OCI-LY3 (cell line): ENCODE measurements around the gene ZMIZ1.

ENCODE experiments used
- CTCF ChIP-seq: fragments of 200-600, 300-600 bp; sonication (generic); IDR thresholded peaks from 2 replicates; pipeline ENCODE4 v1.5.1; 2014; ENCODE audit warnings: antibody characterized with exemption, low read length, low read depth
- EZH2phosphoT487 ChIP-seq: fragments of 200-600 bp; shearing (Covaris generic); IDR thresholded peaks from 2 replicates; pipeline ENCODE4 v1.6.1; 2018; ENCODE audit warnings: antibody characterized with exemption, mixed run types, low read depth

DNA sequence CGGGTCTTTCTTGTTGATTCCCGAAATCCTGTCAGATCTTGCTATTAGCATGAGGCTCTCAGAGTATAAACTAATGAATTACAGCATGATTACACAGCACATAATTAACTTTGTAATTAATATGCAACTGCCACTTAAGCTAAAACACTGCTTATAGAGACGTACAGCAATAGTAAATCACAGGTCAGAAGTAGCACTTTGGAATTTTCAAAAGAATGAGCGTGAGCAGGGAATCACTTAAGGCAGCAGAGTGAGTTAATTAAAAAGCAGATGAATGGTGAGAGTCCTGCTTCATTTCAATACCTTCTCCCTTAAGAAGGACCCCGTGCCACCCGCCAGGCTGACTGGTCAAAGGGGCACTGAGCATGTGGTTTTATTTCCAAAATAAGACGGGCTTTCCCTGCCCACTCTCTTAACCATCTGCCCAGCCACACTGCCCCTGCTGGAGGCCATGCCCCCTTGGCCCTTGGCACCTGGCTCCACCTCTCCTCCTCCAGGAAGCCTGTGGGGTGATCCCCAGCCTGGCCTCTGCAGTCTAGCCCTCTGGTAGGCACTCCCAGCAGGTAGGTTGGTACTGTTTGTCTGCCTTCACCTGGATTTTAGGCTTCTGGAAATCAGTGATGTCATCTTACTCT is 117.8 kb downstream of the ZMIZ1 start:
- TF ChIP-seq CTCF (no peak), EZH2phosphoT487 (no peak)
